CD4-positive, alpha-beta T cell (primary cell): ENCODE results near the gene TBX4. TPM values are rescaled to one million over a fixed set of nuclear protein-coding genes. Genes with fewer than 3 reads are reported as not detected.

Experiments used
- ATAC-seq: fragments of 200-7000 bp; cut with Tn5 transposase; one replicate; pipeline ENCODE4 v1.10.0; 2022; ENCODE audit warnings: mild to moderate bottlenecking; ENCODE audit not compliant: poor library complexity
- CTCF ChIA-PET: fragments of 350-600 bp; sonication (Branson Sonifier 250); formaldehyde crosslinking; loops from one replicate; lab custom pipeline; 2021; ENCODE audit warnings: antibody characterized with exemption, inconsistent platforms; lab: Charles Lee
- POLR2A ChIA-PET: fragments of 350-600 bp; sonication (Branson Sonifier 250); formaldehyde crosslinking; loops from one replicate; lab custom pipeline; 2021; ENCODE audit warnings: antibody characterized with exemption, inconsistent platforms; lab: Charles Lee
- DNase-seq, 14 experiments: peaks; one replicate each; pipeline ENCODE4 v3.0.0-alpha.2; 2013 to 2020; ENCODE audit warnings: mixed read lengths in 2 of 14
- H3K27ac ChIP-seq, 2 donors: one replicate each; pipeline versions ENCODE4 v1.5.1 to v1.7.0; 2013; ENCODE audit warnings: low read length in 2 of 2, low read depth in 1 of 2, mild to moderate bottlenecking in 1 of 2
- H3K27me3 ChIP-seq, 2 experiments: 1 replicate in 1 of 2; 2 replicates in 1 of 2; pipeline versions ENCODE4 v1.6.1 to v1.7.0; 2013; ENCODE audit warnings: low read length in 2 of 2, control low read depth in 1 of 2, mild to moderate bottlenecking in 1 of 2, moderate library complexity in 1 of 2; ENCODE audit not compliant: insufficient read depth in 2 of 2, control insufficient read depth in 1 of 2
- H3K36me3 ChIP-seq: one replicate; pipeline ENCODE4 v1.6.1; 2013; ENCODE audit warnings: low read length, control low read depth; ENCODE audit not compliant: insufficient read depth
- H3K4me1 ChIP-seq: one replicate; pipeline ENCODE4 v1.6.1; 2013; ENCODE audit warnings: low read length, control low read depth; ENCODE audit not compliant: insufficient read depth
- H3K4me3 ChIP-seq: one replicate; pipeline ENCODE4 v1.5.1; 2013; ENCODE audit warnings: mild to moderate bottlenecking, low read length, moderate library complexity
- H3K9me3 ChIP-seq, 2 experiments: 1 replicate in 1 of 2; 2 replicates in 1 of 2; pipeline versions ENCODE4 v1.6.1 to v1.7.0; 2013; ENCODE audit warnings: low read length in 2 of 2, mild to moderate bottlenecking in 2 of 2, control low read depth in 1 of 2, moderate library complexity in 1 of 2; ENCODE audit not compliant: control insufficient read depth in 1 of 2, insufficient read depth in 1 of 2
- H3K27ac Mint-ChIP-seq: one replicate; pipeline ENCODE4 v1.8.0; 2020; ENCODE audit warnings: mixed read lengths
- H3K27me3 Mint-ChIP-seq: one replicate; pipeline ENCODE4 v1.8.0; 2021; ENCODE audit warnings: mixed read lengths
- H3K36me3 Mint-ChIP-seq: one replicate; pipeline ENCODE4 v1.8.0; 2021; ENCODE audit warnings: low read depth, mixed read lengths
- H3K4me1 Mint-ChIP-seq: one replicate; pipeline ENCODE4 v1.8.0; 2021; ENCODE audit warnings: low read depth, mixed read lengths
- H3K4me3 Mint-ChIP-seq: one replicate; pipeline ENCODE4 v1.8.0; 2020; ENCODE audit warnings: mild to moderate bottlenecking, mixed read lengths
- H3K9me3 Mint-ChIP-seq: one replicate; pipeline ENCODE4 v1.8.0; 2020; ENCODE audit warnings: mixed read lengths
- CTCF ChIP-seq: fragments of 200-600 bp; IDR thresholded peaks from one replicate; pipeline ENCODE4 v1.8.0; 2022; ENCODE audit warnings: antibody characterized with exemption, mild to moderate bottlenecking
- intact Hi-C, 2 experiments: fragments of 100-400 bp; cut with DNase I in 1 of 2; cut with micrococcal nuclease in 1 of 2; formaldehyde crosslinking; loops; one replicate each; pipeline versions ENCODE4 v1.15.1 to v1.9.0; 2023 to 2025; cut with DNase I, micrococcal nuclease
- total RNA-seq, 174 experiments: library from RNA in 2 of 174; stranded (reverse) in 2 of 174; gene quantifications; one replicate each; pipeline ENCODE4 v1.2.3 and lab custom pipeline; 2021 to 2026

The TBX4 gene
- total RNA-seq, 2 experiments from 2014 or later, result not detected

GRCh38 chr17:61494325-61495160 is 42.3 kb downstream of the TBX4 start:
- TF ChIP-seq CTCF, result no peak
- H3K36me3 ChIP-seq, result no peaks in the 10 kb centered on the region
- H3K27ac Mint-ChIP-seq, result no peak overlapping the region
- H3K27me3 ChIP-seq, result peaks cover 5 to 7% of the 10 kb centered on the region in 2 experiments
- H3K4me1 ChIP-seq, result no peaks in the 10 kb centered on the region
- H3K4me1 Mint-ChIP-seq, result peaks cover 4% of the 10 kb centered on the region
- no peak overlapping the region for H3K4me3 Mint-ChIP-seq
- DNase-seq, result no peak
- intact Hi-C loops, result no loop called here
- peaks cover 0 to 4% of the 10 kb centered on the region in 2 experiments for H3K9me3 ChIP-seq
- no peak overlapping the region for H3K27ac ChIP-seq
- H3K4me3 ChIP-seq, result no peak overlapping the region
- H3K9me3 Mint-ChIP-seq, result no peaks in the 10 kb centered on the region
- CTCF ChIA-PET, result no interaction called here
- POLR2A ChIA-PET, result no interaction called here
- H3K27me3 Mint-ChIP-seq, result peaks cover 14% of the 10 kb centered on the region
- no peak for ATAC-seq
- no peaks in the 10 kb centered on the region for H3K36me3 Mint-ChIP-seq

DNA sequence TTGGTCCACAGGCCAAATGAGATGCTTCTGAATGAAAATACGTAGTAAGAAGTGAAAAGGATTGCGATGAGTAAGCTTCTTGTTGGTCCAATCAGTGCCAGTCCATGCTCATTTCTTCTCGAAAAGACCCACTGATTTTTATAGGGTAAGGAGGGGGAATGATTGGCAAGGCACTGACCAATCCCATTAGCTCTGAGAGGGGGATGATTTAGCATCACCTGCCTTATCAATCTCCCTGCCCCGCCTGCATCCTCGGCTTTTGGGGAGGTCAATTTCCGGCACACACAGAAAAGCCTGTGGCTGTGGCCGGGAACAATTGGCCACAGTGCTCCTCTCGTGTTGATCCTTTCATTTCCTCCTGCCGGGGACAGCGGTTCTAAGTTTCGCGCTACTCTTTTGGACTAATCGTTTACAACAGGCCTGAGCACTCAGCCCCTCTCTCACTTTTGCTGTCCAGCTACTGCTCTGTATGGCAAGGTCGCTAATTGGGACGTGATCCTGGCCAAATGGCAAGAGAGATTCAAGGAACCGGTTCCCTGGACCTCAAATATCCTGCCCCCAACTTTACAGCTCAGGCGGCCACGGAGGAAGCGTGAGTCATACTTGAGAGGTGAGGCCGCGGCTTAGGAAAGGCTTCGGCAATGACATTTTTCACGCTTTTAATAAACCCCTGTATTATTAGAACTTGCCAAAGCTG is 43.1 kb downstream of the TBX4 start:
- no peak for TF ChIP-seq CTCF
- Mint-ChIP-seq H3K27ac (no peak overlapping the region), H3K4me3 (no peak overlapping the region), H3K4me1 (peaks cover 4% of the 10 kb centered on the region), H3K27me3 (peaks cover 14% of the 10 kb centered on the region), H3K36me3 (no peaks in the 10 kb centered on the region), H3K9me3 (no peaks in the 10 kb centered on the region)
- peaks cover 0 to 4% of the 10 kb centered on the region in 2 experiments for H3K9me3 ChIP-seq
- ATAC-seq (no peak), DNase-seq (peak in 1 of 14 experiments; percentile 5)
- no peaks in the 10 kb centered on the region for H3K4me1 ChIP-seq
- no peak overlapping the region for H3K27ac ChIP-seq
- POLR2A ChIA-PET, result no interaction called here
- no peak overlapping the region for H3K4me3 ChIP-seq
- CTCF ChIA-PET, result no interaction called here
- intact Hi-C loops, result no loop called here
- H3K27me3 ChIP-seq, result peaks cover 5 to 7% of the 10 kb centered on the region in 2 experiments
- no peaks in the 10 kb centered on the region for H3K36me3 ChIP-seq

DNA sequence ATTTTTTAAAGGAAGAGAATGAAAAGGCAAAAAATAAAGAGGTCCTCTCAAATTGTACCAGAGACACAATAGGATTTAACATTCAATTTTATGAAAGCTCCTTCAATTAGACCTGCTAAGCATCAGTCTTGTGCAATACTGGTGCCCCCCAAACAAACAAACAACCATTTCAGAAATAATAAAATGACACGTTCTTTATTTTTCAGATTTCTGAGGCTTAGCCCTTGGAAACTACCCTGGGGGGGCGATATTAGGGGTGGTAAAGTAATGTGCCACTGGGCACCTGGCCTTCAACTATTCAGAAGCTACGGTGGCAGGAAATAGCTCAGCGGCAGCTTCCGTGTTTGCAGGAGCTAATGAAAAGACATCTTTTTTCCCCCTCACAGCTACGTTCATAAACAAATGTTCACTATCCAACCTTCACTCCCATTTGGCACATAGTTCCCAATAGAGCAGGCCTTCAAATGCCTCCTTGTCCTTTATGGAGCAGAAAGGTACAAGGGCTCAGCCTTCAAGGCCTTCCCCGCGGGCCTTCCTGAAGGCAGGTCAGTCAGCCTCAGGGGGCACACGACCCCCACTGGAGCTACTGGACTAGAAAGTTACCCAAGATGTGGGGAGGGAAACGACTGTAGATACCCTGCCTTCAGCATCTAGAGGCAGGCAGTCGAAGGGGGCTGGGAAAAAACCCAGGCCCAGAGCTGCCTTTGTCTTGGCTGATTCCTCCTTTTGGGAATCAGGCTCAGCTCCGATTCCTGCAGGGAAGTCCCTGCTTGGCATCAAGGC is 44.1 kb downstream of the TBX4 start:
- Mint-ChIP-seq H3K9me3 (no peaks in the 10 kb centered on the region), H3K36me3 (no peaks in the 10 kb centered on the region), H3K4me1 (peaks cover 4% of the 10 kb centered on the region), H3K27ac (no peak overlapping the region), H3K4me3 (no peak overlapping the region), H3K27me3 (peaks cover 18% of the 10 kb centered on the region)
- Histone ChIP-seq H3K4me1 (no peaks in the 10 kb centered on the region), H3K4me3 (no peak overlapping the region), H3K27ac (no peak overlapping the region), H3K36me3 (no peaks in the 10 kb centered on the region), H3K27me3 (peaks cover 5 to 7% of the 10 kb centered on the region in 2 experiments), H3K9me3 (peaks cover 0 to 4% of the 10 kb centered on the region in 2 experiments)
- ChIA-PET POLR2A (no interaction called here), CTCF (no interaction called here)
- no peak for TF ChIP-seq CTCF
- DNase-seq (no peak), ATAC-seq (no peak)
- intact Hi-C loops, result no loop called here
